ENCODE results near the gene LRCOL1.

LRCOL1 gene

GRCh38 chr12:132635076-132635955 is 24.9 kb upstream of the LRCOL1 start:
- no peak for DNase-seq

GRCh38 chr12:132634411-132634990 is 24.1 kb upstream of the LRCOL1 start:
- DNase-seq: no peak

- no peak for DNase-seq
Observed at GRCh38 chr12:132633901-132634300, 23.5 kb upstream of the LRCOL1 start.

- DNase-seq: no peak
Observed at GRCh38 chr12:132633398-132633797, 23.0 kb upstream of the LRCOL1 start.

DNA sequence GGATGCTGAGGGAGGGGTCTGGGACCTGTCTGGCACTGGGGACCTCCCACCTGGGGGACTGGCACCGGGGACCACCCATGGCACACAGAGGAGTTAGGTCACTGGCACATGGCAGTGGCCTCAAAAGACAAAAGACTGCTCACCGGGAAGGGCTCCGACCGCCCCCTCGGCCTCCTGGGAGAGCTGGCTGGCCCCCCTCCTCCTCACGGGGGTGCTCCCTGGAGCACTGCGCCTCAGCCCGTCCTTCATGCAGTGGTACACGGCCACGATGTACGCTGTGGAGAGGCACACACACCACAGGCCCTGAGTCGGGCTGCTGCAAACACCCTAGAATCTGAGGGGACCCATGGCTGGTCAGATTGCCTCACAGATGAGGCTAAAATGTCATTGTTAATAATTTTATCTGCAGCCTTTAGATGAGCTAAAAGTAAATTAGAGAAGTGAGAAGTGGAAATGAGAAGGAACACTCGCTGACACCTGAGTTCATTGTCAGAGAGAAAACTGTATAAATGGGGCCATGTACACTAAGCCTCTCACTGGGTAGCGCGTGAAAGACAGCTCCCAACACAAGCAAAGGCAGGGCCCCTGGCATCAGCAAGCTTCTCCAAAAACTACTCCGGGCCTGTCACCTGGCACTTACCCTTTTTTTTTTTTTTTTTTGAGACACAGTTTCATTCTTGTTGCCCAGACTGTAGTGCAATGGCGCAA is 22.3 kb upstream of the LRCOL1 start:
- DNase-seq: no peak

DNA sequence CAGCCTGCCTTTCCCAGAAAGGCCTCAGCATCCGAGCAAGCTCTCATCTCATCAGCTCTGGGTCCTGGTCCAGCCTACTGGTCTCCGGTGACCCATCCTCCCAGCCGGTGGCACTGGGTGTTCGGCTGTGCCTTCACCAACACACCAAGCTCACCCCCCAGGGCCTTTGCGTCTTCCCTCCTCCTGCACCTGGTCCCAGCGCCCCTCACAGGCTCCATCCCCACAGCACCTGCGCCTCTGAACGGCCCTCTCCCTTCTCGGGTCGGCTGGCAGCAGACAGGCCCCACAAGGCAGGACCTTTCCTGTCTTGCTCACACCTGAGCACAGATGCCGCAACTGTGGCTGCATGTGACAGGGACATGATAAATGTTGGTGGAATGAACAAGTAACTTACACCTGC is 21.3 kb upstream of the LRCOL1 start:
- DNase-seq: no peak

DNA sequence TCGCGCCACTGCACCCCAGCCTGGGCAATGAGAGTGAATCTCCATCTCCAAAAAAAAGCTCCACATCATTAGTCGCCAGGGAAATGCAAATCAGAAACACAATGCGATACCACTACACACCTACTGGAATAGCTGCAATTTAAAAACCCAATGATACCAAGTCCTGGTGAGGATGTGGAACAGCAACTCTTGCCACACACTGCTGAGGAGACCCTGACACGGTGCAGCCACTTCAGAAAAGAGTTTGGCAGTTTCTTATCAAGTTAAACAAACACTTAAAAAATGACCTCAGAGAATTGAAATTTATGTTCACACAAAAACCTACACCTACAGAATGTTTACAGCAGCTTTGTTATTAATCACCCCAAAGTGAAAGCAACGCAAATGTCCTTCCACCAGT is 20.3 kb upstream of the LRCOL1 start:
- DNase-seq: no peak

GRCh38 chr12:132629330-132629729 is 18.9 kb upstream of the LRCOL1 start:
- no peak for DNase-seq

- no peak for DNase-seq
Observed at GRCh38 chr12:132625731-132626430, 15.5 kb upstream of the LRCOL1 start.

- DNase-seq: no peak
Observed at GRCh38 chr12:132624910-132625630, 14.7 kb upstream of the LRCOL1 start.

DNA sequence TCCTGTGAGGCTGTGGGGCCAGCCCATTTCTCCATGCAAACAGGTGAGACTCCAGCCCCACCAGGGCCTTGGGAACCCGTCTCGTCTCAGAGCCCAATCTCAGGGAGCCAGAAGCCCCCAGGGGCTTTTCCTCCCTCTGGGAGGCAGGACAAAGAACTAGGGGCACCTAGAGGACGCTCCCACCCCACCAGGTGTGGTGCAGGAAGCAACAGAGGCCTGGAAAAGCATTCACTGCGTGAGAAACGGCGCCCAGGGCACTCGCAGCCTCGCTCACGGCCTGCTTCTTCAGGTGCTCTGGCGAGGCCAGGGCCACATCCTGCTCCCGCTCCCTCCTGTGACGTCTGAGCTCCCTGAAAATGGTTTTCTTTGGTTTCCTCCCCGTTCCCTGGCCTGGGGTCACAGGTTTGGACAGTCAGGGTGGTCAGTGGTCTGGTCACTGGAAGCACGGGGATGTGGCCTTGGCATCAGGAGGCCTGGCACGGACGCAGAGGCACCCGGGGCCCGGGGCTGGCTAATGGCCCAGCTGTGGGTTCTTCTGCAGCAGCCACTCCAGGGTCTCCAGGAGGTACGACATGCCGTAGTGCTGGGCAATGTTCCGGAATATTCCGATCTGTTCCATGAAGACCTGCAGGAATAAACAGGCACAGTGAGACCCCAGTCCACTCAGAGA is 13.9 kb upstream of the LRCOL1 start:
- DNase-seq: no peak

GRCh38 chr12:132623072-132623869 is 12.9 kb upstream of the LRCOL1 start:
- DNase-seq: no peak

GRCh38 chr12:132622437-132623071 is 12.2 kb upstream of the LRCOL1 start:
- no peak for DNase-seq

DNA sequence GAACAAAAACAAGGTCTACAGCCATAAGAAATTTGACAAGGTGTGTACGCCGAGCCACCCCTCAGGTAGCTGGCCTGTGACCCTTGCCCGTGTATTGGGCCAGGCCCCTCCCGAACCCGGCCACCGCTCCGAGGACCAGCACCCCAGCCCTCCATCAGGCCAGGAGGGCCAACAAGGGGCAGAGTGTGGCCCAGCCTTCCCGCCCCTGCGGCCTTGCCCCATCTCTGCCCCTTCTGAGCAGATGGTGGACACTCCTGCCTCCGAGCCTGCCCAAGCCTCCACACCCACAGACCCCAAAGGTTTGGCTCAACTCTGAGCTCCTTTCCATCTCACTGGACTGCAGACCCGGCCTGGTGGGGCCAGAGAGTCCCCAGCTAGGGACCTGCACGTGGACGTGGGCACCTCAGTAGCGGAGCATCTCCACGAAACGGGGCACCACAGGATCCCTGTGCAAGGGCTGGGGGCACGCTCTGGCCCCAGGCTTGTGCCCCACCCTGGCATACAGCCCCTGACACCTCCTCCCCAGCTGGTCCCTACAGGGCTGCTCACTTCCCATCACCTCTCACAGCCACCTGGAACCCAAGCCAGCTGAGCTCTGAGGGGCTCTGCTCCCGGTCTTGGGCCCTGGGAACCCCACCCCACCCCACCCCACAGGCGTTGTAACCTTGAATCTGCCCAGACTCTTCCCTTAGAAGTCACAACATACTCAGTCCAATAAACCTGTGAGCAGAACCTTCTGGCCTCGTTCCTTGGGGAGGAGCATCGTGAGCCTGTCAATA is 11.5 kb upstream of the LRCOL1 start:
- no peak for DNase-seq

DNA sequence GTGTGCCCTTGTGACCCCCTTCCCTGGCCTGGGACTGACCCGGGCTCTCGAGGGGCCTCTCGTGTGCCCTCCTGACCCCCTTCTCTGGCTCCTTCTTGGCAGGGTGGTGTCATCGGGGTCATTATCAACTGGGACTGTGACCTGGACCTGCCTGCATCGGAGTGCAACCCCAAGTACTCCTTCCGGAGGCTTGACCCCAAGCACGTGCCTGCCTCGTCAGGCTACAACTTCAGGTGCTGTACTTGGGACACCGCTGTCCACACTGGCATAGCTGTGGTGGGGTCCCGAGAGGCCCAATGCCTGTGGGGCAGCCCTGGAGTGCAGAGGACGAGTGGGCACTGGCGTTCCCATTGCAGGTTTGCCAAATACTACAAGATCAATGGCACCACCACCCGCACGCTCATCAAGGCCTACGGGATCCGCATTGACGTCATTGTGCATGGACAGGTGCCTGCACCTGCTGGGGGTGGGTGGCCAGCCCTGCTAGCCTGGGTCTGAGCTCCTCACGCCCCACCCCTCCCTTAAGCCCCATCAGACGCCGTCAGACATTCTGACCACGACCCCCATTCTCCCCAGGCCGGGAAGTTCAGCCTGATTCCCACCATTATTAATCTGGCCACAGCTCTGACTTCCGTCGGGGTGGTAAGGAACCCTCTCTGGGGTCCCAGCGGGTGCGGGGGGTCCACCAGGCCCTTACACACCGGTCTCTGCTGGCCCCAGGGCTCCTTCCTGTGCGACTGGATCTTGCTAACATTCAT is 10.7 kb upstream of the LRCOL1 start:
- DNase-seq: no peak

DNA sequence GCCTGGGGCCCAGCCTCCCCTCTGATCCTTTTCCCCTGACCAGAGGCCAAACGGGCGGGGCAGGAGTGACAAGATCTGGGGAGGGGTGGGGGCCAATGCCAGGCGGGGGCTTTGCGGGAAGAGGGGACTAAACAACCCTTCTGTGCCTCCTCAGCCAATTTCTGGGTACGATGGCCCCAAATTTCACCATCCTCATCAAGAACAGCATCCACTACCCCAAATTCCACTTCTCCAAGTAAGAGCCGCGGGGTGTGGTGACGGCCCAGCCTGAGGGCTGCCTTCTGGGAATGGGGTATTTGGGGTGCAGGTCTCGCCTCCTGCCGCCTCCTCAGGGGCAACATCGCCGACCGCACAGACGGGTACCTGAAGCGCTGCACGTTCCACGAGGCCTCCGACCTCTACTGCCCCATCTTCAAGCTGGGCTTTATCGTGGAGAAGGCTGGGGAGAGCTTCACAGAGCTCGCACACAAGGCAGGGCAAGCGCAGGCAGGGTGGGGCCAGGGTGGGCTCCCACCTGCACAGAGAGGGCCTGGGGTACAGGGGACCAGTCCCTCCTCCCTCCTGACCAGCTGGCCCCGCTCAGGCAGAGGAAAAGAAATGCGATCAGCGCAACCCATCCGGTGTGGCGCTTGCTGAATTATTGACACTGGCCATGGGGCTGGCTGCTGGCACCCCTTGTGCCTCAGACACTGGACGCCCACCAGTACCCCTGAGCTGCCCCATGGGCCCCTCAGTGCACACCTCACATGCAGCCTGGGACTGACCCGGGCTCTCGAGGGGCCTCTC is 9.9 kb upstream of the LRCOL1 start:
- DNase-seq: no peak

DNA sequence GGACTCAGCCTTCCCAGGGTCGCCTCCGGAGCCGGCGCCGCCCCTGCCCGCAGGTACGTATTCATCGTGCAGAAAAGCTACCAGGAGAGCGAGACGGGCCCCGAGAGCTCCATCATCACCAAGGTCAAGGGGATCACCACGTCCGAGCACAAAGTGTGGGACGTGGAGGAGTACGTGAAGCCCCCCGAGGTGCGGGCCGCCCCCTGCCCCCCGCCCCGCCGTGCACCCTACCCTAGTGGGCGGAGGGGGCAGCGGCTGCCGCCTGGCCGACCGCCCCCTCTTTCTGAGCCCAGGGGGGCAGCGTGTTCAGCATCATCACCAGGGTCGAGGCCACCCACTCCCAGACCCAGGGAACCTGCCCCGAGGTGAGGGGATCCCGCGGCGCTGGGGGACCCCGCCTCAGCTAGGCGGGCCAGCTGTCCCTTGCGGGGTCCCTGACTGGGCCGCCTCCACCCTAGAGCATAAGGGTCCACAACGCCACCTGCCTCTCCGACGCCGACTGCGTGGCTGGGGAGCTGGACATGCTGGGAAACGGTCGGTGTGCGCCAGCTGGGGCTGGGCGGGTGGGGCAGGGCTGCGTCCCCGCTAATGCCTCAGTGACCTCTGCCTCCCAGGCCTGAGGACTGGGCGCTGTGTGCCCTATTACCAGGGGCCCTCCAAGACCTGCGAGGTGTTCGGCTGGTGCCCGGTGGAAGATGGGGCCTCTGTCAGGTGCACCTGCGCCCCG is 9.2 kb upstream of the LRCOL1 start:
- DNase-seq: no peak

DNA sequence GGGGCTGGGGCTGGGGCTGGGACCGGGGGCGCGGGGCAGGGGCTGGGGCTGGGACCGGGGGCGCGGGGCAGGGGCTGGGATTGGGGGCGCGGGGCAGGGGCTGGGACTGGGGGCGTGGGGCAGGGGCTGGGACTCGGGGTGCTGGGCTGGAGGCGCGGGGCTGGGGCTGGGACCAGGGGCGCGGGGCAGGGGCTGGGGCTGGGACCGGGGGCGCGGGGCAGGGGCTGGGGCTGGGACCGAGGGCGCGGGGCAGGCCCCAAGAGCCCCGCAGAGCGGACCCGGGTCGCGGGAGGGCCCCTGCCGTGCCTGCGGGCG is 8.6 kb upstream of the LRCOL1 start:
- no peak for DNase-seq
